AG10803 (cell line): ENCODE data around the gene STOM.

ENCODE experiments used
- DNase-seq: peaks from one replicate; pipeline ENCODE4 v3.0.0; 2010; ENCODE audit warnings: low read depth
- H3K4me3 ChIP-seq: 2 replicates; pipeline ENCODE4 v1.5.1; 2011; ENCODE audit warnings: mild to moderate bottlenecking, low read length, control low read depth
- TF ChIP-seq, protein P1 (sequence below): conservative IDR thresholded peaks from 2 replicates; pipeline ENCODE4 v1.5.1; 2011; ENCODE audit warnings: mild to moderate bottlenecking, low read length, control low read depth, inconsistent platforms

The STOM gene, protein sequence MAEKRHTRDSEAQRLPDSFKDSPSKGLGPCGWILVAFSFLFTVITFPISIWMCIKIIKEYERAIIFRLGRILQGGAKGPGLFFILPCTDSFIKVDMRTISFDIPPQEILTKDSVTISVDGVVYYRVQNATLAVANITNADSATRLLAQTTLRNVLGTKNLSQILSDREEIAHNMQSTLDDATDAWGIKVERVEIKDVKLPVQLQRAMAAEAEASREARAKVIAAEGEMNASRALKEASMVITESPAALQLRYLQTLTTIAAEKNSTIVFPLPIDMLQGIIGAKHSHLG

GRCh38 chr9:121369595-121370265, at the start of gene STOM:
TSS of gene STOM (minus strand) at chr9:121370250. CDS start at chr9:121370187, 63 bp downstream.
- TF ChIP-seq, protein P1, sequence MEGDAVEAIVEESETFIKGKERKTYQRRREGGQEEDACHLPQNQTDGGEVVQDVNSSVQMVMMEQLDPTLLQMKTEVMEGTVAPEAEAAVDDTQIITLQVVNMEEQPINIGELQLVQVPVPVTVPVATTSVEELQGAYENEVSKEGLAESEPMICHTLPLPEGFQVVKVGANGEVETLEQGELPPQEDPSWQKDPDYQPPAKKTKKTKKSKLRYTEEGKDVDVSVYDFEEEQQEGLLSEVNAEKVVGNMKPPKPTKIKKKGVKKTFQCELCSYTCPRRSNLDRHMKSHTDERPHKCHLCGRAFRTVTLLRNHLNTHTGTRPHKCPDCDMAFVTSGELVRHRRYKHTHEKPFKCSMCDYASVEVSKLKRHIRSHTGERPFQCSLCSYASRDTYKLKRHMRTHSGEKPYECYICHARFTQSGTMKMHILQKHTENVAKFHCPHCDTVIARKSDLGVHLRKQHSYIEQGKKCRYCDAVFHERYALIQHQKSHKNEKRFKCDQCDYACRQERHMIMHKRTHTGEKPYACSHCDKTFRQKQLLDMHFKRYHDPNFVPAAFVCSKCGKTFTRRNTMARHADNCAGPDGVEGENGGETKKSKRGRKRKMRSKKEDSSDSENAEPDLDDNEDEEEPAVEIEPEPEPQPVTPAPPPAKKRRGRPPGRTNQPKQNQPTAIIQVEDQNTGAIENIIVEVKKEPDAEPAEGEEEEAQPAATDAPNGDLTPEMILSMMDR = no peak
- DNase-seq = peak; percentile 94
- peak within 1 kb of the TSS; percentile 77 for H3K4me3 ChIP-seq

DNA sequence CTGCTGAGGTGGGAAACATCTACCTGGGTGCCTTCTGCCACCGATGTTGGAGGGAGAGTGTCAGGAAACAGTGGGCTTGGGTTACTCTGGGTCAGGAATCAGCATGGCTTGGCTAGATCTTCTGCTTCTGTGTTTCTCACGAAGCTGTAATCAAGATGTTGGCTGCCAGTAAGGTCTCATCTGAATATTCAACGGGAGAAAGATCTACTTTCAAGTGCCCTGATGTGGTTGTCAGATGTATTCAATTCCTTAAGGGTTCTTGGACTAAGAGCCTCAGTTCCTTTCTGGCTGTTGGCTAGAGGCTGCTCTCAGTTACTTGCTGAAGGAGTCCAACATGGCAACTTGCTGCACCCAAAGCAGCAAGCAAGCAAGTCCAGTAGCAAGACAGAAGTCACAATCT, 41.9 kb upstream of the STOM start:
- TF ChIP-seq, protein P1 = no peak
- H3K4me3 ChIP-seq = no peak overlapping the region
- no peak for DNase-seq

- no peak overlapping the region for H3K4me3 ChIP-seq
- no peak for DNase-seq
- TF ChIP-seq, protein P1 = no peak
Measured at GRCh38 chr9:121405899-121406298, 35.8 kb upstream of the STOM start.

DNA sequence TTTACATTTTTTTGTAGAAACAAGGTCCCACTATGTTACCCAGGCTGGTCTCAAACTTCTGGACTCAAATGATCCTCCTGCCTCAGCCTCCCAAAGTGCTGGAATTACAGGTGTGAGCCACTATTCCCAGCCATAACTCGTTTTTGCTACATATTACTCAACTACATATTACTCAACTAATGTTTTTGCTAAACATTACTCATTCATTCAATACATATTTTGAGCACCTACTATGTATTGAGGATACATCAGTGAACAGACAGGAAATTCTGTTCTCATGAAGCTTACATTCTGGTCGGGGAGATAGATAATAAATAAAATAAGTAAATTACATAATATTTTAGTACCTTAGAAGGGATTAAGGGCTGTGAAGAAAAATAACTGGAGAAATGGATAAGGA, 34.9 kb upstream of the STOM start:
- no peak for DNase-seq
- no peak overlapping the region for H3K4me3 ChIP-seq
- TF ChIP-seq, protein P1 = no peak

DNA sequence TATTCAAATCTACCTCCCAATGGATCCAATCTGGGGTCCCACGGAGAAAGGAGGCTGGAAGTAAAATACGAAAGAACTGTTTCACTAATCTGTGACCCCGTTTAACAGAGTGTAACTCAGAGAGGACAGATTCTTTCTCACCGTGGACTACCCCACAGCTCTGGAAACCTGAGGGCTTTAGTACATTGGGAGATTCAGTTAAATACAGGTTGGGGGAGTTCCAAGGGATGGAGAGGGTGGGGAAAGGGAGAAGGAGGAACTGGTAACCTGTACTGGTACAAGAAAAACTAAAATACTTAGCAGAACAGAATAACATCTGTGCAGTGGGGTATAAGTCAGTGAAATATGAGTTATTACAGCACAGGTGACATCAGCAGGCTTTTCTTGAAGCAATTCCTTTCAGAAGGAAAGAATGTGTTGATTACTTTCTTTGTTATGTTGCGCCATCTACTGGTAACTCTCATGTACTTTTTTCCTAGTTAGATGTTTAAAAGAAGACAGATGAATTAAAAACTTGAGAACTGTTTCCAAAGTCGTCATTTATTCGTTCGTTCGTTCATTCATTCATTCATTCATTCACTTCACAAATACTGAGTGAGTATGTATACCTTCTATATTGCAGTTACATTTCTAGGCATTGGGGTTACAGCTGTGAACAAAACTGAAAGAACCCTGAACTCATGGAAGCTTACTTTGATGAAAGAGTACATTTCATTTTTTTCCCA, 30.0 kb upstream of the STOM start:
- peak; percentile 83 for DNase-seq
- TF ChIP-seq, protein P1 = peak; percentile 65
- H3K4me3 ChIP-seq = no peak overlapping the region

- TF ChIP-seq, protein P1 = no peak
- H3K4me3 ChIP-seq = no peak overlapping the region
- no peak for DNase-seq
Measured at GRCh38 chr9:121399126-121399882, 29.3 kb upstream of the STOM start.
